T-helper 17 cell (primary cell): ENCODE results near the gene SIK3. TPM values are rescaled to one million over a fixed set of nuclear protein-coding genes. Genes with fewer than 3 reads are reported as not detected.
A peak's percentile ranks its signal among the peaks of the same experiment; 100 is the strongest.

ENCODE experiments used
- ATAC-seq: fragments of 150-1000 bp; cut with Tn5 transposase; 2 replicates; pipeline ENCODE4 v1.10.0; 2021; ENCODE audit warnings: mild to moderate bottlenecking, moderate library complexity
- DNase-seq, 3 donors: peaks; one replicate each; pipeline versions ENCODE4 v3.0.0 to v3.0.0-alpha.2; 2020 to 2021
- H3K9me3 ChIP-seq: one replicate; pipeline ENCODE4 v1.7.0; 2013; ENCODE audit warnings: low read length, mild to moderate bottlenecking; ENCODE audit not compliant: control insufficient read depth, poor library complexity, severe bottlenecking
- H3K27ac Mint-ChIP-seq: one replicate; pipeline ENCODE4 v1.8.0; 2022; ENCODE audit warnings: mild to moderate bottlenecking, moderate library complexity, mixed read lengths
- H3K27me3 Mint-ChIP-seq: one replicate; pipeline ENCODE4 v1.8.0; 2022; ENCODE audit warnings: mixed read lengths
- H3K36me3 Mint-ChIP-seq: one replicate; pipeline ENCODE4 v1.8.0; 2022; ENCODE audit warnings: low read depth, mixed read lengths
- H3K4me1 Mint-ChIP-seq: one replicate; pipeline ENCODE4 v1.8.0; 2022; ENCODE audit warnings: mild to moderate bottlenecking, mixed read lengths
- H3K4me3 Mint-ChIP-seq: one replicate; pipeline ENCODE4 v1.8.0; 2022; ENCODE audit warnings: mild to moderate bottlenecking, moderate library complexity, mixed read lengths
- total RNA-seq, 4 donors: library from RNA in 2 of 4; stranded (reverse) in 2 of 4; gene quantifications; one replicate each; pipeline ENCODE4 v1.2.3 and lab custom pipeline; 2022 to 2026

The SIK3 gene
- total RNA-seq, 2 donors from 2014 or later = 82.7 to 87.5 TPM

DNA sequence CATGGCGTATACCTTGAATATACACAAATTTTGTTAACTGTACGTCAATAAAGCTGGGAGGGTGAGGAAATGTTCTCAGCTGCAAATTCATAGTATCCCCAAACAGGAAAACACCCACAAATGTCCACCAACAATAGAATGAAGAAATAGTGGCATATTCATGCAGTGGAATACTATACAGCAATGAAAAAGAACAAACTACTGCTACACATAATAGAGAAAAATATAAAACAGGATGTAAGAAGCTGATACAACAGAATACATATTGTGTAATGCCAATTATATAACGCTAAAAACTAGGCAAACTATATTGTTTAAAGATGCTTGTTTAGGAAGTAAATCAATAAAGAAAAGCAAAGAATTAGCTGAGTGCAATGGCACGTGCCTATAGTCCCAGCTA is 81.5 kb downstream of the SIK3 start:
- Mint-ChIP-seq H3K36me3 (peaks cover 3% of the 10 kb centered on the region), H3K4me3 (no peak overlapping the region), H3K27me3 (no peaks in the 10 kb centered on the region), H3K4me1 (peaks cover 35% of the 10 kb centered on the region), H3K27ac (peak overlapping the region; percentile 43)
- DNase-seq (no peak), ATAC-seq (no peak)
- no peaks in the 10 kb centered on the region for H3K9me3 ChIP-seq

DNA sequence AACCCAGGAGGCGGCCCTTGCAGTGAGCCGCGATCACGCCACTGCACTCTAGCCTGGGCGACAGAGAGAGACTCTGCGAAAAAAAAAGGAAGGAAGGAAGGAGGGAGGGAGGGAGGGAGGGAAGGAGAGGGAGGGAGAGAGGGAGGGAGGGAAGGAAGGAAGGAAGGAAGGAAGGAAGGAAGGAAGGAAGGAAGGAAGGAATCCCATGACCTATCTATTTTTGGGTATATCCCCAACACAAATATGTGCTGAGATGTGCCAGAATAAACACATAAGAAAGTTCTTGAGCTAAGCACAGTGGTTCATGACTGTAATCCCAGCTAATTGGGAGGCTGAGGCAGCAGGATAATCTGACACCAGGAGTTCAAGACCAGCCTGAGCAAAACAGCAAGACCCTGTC is 82.0 kb downstream of the SIK3 start:
- H3K36me3 Mint-ChIP-seq = peaks cover 3% of the 10 kb centered on the region

DNA sequence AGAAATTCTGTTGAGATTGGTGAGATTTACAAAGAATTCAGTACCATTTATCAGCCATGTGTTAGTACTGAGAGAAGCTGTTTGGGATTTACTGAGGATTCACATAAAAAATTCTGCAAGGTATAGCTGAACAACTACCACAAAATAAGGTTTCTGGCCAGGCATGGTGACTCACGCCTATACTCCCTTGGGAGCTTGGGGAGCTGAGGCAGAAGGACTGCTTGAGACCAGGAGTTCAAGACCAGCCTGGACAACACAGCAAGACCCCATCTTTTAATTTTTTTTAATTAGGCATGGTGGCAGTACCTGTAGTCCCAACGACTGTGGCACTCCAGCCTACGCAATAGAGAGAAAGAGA is 86.7 kb downstream of the SIK3 start:
- H3K36me3 Mint-ChIP-seq = no peaks in the 10 kb centered on the region
- H3K27ac Mint-ChIP-seq = no peak overlapping the region
- peaks cover 20% of the 10 kb centered on the region for H3K4me1 Mint-ChIP-seq
- ATAC-seq = peak; percentile 10
- no peaks in the 10 kb centered on the region for H3K27me3 Mint-ChIP-seq
- no peaks in the 10 kb centered on the region for H3K9me3 ChIP-seq
- H3K4me3 Mint-ChIP-seq = no peak overlapping the region
- no peak for DNase-seq

More for the DNA sequence above, 82.0 kb downstream of the SIK3 start:
- no peaks in the 10 kb centered on the region for H3K9me3 ChIP-seq
- no peak for ATAC-seq
- Mint-ChIP-seq H3K4me1 (peaks cover 34% of the 10 kb centered on the region), H3K27ac (peak overlapping the region; percentile 21), H3K4me3 (peak overlapping the region; percentile 22), H3K27me3 (no peaks in the 10 kb centered on the region)
- DNase-seq = no peak

DNA sequence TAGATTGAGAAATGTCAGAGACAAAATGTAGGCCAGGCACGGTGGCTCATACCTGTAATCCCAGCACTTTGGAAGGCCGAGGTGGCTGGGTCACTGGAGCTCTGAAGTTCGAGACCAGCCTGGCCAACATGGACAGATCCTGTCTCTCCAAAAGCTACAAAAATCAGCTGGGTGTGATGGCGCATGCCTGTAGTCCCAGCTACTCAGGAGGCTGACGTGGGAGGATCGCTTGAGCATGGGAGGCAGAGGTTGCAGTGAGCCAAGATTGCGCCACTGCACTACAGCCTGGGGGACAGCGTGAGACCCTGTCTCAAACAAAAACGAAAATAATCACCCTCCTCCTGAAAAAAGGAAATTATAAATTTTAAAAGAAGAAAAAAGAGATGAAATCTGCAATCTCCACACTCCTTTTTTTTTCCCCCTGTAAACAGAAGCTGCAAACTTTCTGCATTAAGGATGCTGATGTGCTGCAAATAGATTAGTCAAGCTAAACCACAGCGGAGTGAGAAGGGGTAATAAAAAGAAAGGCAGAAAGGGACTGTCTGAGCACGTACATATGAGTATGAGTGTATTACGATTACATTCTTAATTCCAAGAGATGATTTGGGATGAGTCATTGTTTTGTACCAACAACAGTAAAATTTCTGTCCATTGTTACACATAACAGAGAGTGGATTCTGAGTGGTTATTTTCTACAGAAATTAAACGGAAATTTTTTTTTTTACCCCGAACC is 87.3 kb downstream of the SIK3 start:
- ATAC-seq (peak; percentile 12), DNase-seq (no peak)
- Mint-ChIP-seq H3K36me3 (no peaks in the 10 kb centered on the region), H3K27me3 (no peaks in the 10 kb centered on the region), H3K4me3 (peak overlapping the region; percentile 31), H3K27ac (peak overlapping the region; percentile 81), H3K4me1 (peaks cover 26% of the 10 kb centered on the region)
- no peaks in the 10 kb centered on the region for H3K9me3 ChIP-seq

DNA sequence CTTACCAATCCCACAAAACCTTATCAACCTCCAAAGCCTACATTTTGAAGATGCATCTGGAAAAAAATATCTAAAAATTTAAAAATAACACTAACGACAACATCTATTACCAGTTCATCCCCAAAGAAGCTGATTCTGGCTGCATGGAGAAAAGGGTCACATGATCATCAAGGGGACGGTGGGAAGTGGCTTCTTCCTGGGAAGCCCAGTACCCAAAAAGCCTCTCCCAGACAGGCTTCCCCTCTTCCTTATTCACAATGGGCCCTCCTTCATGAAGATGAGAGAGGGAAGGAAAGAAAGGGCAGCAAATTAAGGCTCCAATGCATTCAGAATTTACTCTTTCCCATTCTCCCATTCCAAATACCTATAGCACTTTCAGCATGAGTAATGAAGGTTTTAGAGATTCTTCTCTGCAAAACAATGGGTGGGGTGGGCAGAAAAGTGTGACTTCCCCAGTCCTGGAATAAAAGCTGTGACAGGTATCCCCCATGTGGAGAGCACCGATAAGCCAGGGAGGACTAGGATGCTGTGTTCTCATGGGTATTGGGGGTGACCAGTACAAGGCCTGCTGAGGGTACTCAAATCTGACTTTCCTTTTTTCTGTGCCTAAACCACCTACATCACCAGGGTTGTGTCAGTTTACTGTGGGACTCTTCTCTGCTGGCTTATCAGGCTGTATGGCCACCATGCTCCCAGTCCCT is 88.2 kb downstream of the SIK3 start:
- H3K4me3 Mint-ChIP-seq = no peak overlapping the region

DNA sequence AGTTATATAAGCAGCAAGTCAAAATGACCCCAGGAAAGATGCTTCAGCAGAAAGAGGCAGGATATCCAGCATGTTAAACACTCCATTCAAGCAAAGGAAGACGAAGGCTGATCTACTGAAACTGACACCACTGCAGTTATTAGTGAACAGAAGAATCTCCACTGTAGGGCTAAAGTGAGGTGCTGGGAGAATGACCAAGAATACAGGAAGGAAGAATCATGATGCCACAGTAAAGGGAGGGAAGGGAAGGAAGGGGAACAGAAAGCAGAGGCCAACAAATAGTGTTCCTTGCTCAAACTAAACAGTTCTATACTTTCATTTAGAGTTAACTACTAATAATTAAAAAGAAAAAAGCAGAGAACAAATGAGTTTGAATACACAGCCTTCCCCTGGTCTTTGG is 92.5 kb downstream of the SIK3 start:
- H3K4me3 Mint-ChIP-seq = peak overlapping the region; percentile 52
- no peak for DNase-seq
- no peaks in the 10 kb centered on the region for H3K27me3 Mint-ChIP-seq
- no peak for ATAC-seq
- H3K4me1 Mint-ChIP-seq = peaks cover 48% of the 10 kb centered on the region
- H3K27ac Mint-ChIP-seq = peak overlapping the region; percentile 84
- H3K9me3 ChIP-seq = no peaks in the 10 kb centered on the region
- no peaks in the 10 kb centered on the region for H3K36me3 Mint-ChIP-seq

More for the DNA sequence above, 88.2 kb downstream of the SIK3 start:
- H3K27ac Mint-ChIP-seq = peak overlapping the region; percentile 81
- H3K36me3 Mint-ChIP-seq = no peaks in the 10 kb centered on the region
- peaks cover 31% of the 10 kb centered on the region for H3K4me1 Mint-ChIP-seq
- no peaks in the 10 kb centered on the region for H3K9me3 ChIP-seq
- ATAC-seq (no peak), DNase-seq (no peak)
- H3K27me3 Mint-ChIP-seq = no peaks in the 10 kb centered on the region

DNA sequence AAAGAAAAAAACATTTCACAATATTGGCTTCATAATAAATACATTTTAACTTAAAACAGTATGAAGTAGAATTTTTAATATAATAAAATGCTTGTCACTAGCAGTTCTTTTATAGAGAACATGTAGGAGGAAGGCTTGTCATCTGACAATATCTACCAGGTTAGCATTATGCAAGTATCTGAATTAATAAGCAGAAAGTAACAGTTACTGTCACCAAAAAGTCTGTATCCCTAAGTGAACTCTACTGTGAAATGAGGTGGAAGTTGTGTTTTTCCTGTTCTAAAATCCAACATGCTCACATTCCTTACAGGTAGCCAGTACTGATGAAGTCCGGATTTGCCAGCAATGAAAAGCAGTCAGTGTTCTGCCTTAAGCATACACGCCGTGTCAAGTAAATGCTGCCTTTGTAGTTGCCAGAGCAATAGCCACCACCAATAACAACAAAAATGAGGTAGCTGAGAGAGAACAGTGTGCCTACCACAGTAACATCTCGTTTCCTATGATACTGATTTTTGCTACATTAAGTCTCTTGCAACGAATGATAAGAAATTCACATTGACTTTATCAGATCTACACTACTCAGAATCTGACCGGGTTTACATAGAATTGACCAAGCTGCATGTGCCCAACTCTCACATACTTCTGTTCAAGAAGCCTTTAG is 95.5 kb downstream of the SIK3 start:
- peaks cover 58% of the 10 kb centered on the region for H3K4me1 Mint-ChIP-seq
- H3K27ac Mint-ChIP-seq = peak overlapping the region; percentile 84
- H3K27me3 Mint-ChIP-seq = no peaks in the 10 kb centered on the region
- ATAC-seq (peak; percentile 68), DNase-seq (no peak)
- H3K4me3 Mint-ChIP-seq = peak overlapping the region; percentile 39
- peaks cover 2% of the 10 kb centered on the region for H3K36me3 Mint-ChIP-seq
- H3K9me3 ChIP-seq = no peaks in the 10 kb centered on the region

DNA sequence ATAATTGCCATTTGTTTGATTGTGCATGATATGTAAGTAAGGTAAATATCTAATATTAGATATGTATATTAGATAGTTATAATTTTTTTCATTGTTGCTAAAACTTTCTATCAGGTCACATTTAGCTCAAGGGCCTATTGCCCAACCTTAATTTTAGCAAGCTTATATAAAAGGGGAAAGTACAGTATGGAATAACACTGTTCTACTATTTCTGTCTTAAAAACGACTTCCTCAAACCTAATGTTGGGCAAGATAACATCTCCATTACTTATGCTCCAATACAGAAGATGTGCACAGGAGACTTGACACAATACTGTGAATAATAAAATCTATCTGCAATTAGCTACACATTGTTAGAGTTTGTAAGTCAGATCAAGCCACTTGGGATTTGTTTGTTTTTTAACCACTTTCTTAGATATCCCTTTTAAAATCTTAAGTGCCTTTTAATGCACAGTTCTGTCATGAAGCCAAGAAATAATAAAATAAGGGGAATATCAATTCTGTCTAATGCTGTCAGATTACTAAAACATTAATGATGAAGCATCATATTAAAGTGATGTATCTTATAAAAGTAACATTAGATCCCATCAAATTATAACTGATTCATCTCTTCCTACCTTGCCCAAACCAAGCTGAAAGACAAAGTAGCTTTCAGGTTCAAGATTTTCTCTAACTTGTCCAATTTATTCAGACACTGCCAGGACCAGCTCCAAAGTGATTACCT is 98.1 kb downstream of the SIK3 start:
- no peaks in the 10 kb centered on the region for H3K9me3 ChIP-seq
- Mint-ChIP-seq H3K4me1 (peaks cover 56% of the 10 kb centered on the region), H3K36me3 (peaks cover 2% of the 10 kb centered on the region), H3K27ac (peak overlapping the region; percentile 66), H3K4me3 (peak overlapping the region; percentile 39), H3K27me3 (no peaks in the 10 kb centered on the region)
- no peak for ATAC-seq
- DNase-seq = no peak

DNA sequence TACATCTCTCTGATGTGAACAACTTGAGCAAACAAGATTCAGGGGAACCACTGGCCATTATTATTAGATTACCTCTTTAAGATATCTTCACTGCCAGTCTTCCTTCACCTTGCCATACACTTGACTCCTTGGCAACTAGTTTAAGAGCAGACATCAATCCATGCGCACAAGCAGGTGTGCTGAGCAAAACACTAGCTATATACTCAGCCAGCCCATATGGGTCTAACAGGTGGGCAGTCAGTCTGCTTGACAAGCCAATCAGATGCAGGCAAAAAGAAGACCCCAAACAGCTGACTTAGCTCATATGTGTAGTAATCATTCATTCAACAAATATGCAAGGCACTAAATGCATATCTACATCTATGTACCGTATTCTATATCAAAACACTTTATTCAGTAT is 101.2 kb downstream of the SIK3 start:
- H3K27ac Mint-ChIP-seq = no peak overlapping the region
- peak overlapping the region; percentile 55 for H3K4me3 Mint-ChIP-seq
- peaks cover 54% of the 10 kb centered on the region for H3K4me1 Mint-ChIP-seq
- DNase-seq (no peak), ATAC-seq (no peak)
- no peaks in the 10 kb centered on the region for H3K27me3 Mint-ChIP-seq
- H3K9me3 ChIP-seq = no peaks in the 10 kb centered on the region
- H3K36me3 Mint-ChIP-seq = peaks cover 2% of the 10 kb centered on the region

DNA sequence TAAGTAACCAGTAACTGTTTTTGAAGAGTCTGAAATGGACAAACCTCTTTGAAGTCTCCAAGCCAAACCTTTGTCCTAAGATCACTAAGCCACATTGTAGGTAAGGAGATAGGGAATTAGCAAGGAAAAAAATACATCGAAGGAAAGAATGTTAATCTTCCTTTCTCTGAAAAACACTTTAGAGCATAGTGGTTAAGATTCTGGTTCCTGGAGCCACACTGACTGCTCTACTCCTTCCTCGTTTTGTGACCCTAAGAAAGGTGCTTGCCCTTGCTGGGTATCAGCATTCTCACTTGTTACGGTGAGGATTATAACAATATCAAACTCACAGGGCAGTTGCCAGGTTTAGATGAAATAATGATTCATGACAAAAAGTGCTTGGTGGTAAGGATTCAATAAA is 104.0 kb downstream of the SIK3 start:
- no peaks in the 10 kb centered on the region for H3K27me3 Mint-ChIP-seq
- DNase-seq (no peak), ATAC-seq (no peak)
- H3K36me3 Mint-ChIP-seq = no peaks in the 10 kb centered on the region
- peak overlapping the region; percentile 93 for H3K27ac Mint-ChIP-seq
- H3K9me3 ChIP-seq = no peaks in the 10 kb centered on the region
- H3K4me1 Mint-ChIP-seq = peaks cover 53% of the 10 kb centered on the region
- no peak overlapping the region for H3K4me3 Mint-ChIP-seq

DNA sequence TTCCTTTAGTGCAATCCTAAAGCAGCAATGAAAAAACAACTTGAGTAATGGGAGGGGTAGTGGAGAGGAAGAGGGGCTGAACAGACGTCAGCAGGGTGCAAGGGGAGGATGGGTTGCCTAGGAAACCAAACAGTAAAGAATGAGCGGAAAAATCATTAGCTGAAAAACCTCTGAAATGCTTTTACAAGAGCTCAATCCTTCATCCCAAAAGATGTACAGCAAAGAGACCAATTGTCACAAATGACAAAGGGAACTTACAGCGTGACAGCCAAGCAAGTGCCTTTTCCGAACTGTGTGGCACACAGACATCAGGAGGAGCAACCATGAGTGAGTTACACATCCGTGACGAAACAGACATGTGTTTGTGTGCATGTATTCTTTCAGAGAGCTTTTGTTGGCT is 104.6 kb downstream of the SIK3 start:
- DNase-seq (no peak), ATAC-seq (peak; percentile 68)
- no peaks in the 10 kb centered on the region for H3K36me3 Mint-ChIP-seq
- peak overlapping the region; percentile 77 for H3K4me3 Mint-ChIP-seq
- H3K27ac Mint-ChIP-seq = peak overlapping the region; percentile 93
- H3K4me1 Mint-ChIP-seq = peaks cover 57% of the 10 kb centered on the region
- H3K27me3 Mint-ChIP-seq = no peaks in the 10 kb centered on the region
- no peaks in the 10 kb centered on the region for H3K9me3 ChIP-seq

DNA sequence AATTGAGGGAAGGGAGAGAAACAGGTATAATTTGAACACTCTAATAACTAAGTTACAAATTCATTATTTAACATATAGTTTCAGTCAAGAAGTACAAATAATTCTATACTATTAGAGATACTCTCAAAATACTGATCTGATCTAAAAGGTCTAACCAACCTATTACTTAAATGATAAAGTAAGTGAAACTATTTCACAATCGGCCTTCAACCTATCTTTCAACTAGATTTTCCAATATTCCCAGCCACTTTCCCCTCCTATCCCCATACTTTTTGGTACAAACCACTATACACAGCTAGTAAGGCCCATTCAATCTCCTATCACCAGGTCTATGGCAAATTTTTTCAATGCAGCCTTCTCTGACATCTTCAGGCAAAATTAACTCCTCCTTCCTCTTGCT is 106.7 kb downstream of the SIK3 start:
- peak overlapping the region; percentile 26 for H3K4me3 Mint-ChIP-seq
- no peaks in the 10 kb centered on the region for H3K9me3 ChIP-seq
- peaks cover 2% of the 10 kb centered on the region for H3K36me3 Mint-ChIP-seq
- peak overlapping the region; percentile 93 for H3K27ac Mint-ChIP-seq
- no peak for ATAC-seq
- DNase-seq = no peak
- peaks cover 64% of the 10 kb centered on the region for H3K4me1 Mint-ChIP-seq
- no peaks in the 10 kb centered on the region for H3K27me3 Mint-ChIP-seq

DNA sequence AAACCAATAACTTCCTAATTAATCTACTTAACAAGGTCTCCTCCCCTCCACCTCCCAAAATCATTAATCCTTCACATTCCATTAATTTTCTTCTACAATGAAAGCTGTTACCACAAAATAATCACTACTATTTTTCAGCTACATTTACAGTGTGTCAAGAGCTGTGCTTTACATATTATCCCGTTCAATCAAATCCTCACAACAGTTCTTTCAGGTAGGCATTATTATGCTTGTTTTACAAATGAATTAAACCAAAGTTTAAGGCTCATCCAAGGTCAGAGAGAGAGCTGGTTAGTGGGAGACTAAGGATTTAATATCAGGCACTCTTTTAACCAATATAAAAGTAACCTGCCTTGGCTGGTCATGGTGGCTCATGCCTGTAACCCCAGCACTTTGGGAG is 107.4 kb downstream of the SIK3 start:
- Mint-ChIP-seq H3K27ac (peak overlapping the region; percentile 86), H3K4me1 (peaks cover 65% of the 10 kb centered on the region), H3K4me3 (peak overlapping the region; percentile 43), H3K36me3 (peaks cover 2% of the 10 kb centered on the region), H3K27me3 (no peaks in the 10 kb centered on the region)
- ATAC-seq = no peak
- no peak for DNase-seq
- no peaks in the 10 kb centered on the region for H3K9me3 ChIP-seq
